Effector memory CD8-positive, alpha-beta T cell (primary cell): ENCODE results near the gene NSDHL.
"Not testable (repeated sequence)": the region's sequence is repeated elsewhere in the genome, so short reads cannot be mapped to it uniquely, and the experiment has no call there.

Experiments
- ATAC-seq: fragments of 150-1000 bp; cut with Tn5 transposase; replicated peaks from 2 replicates; pipeline ENCODE4 v1.10.0; 2021; ENCODE audit warnings: mild to moderate bottlenecking, moderate library complexity
- DNase-seq, 3 experiments: peaks; one replicate each; pipeline ENCODE4 v3.0.0; 2021
- H3K27ac Mint-ChIP-seq, 2 donors: one replicate each; pipeline ENCODE4 v1.8.0; 2022; ENCODE audit warnings: mild to moderate bottlenecking in 2 of 2, mixed read lengths in 2 of 2, moderate library complexity in 2 of 2
- H3K27me3 Mint-ChIP-seq, 2 donors: one replicate each; pipeline ENCODE4 v1.8.0; 2022; ENCODE audit warnings: mixed read lengths in 2 of 2
- H3K36me3 Mint-ChIP-seq: one replicate; pipeline ENCODE4 v1.8.0; 2022; ENCODE audit warnings: mild to moderate bottlenecking, moderate library complexity, mixed read lengths; ENCODE audit not compliant: insufficient read depth
- H3K4me1 Mint-ChIP-seq, 2 donors: one replicate each; pipeline ENCODE4 v1.8.0; 2022; ENCODE audit warnings: low read depth in 2 of 2, mixed read lengths in 2 of 2
- H3K4me3 Mint-ChIP-seq, 2 donors: one replicate each; pipeline ENCODE4 v1.8.0; 2022; ENCODE audit warnings: mild to moderate bottlenecking in 2 of 2, mixed read lengths in 2 of 2, moderate library complexity in 2 of 2
- H3K9me3 Mint-ChIP-seq, 2 donors: one replicate each; pipeline ENCODE4 v1.8.0; 2022; ENCODE audit warnings: mixed read lengths in 2 of 2
- total RNA-seq, 9 experiments: gene quantifications; one replicate each; lab custom pipeline; 2026; lab: John Stamatoyannopoulos, UW

NSDHL gene
- total RNA-seq, result 2.0 to 22.3 (median 10.4) reads per million in 9 experiments

DNA sequence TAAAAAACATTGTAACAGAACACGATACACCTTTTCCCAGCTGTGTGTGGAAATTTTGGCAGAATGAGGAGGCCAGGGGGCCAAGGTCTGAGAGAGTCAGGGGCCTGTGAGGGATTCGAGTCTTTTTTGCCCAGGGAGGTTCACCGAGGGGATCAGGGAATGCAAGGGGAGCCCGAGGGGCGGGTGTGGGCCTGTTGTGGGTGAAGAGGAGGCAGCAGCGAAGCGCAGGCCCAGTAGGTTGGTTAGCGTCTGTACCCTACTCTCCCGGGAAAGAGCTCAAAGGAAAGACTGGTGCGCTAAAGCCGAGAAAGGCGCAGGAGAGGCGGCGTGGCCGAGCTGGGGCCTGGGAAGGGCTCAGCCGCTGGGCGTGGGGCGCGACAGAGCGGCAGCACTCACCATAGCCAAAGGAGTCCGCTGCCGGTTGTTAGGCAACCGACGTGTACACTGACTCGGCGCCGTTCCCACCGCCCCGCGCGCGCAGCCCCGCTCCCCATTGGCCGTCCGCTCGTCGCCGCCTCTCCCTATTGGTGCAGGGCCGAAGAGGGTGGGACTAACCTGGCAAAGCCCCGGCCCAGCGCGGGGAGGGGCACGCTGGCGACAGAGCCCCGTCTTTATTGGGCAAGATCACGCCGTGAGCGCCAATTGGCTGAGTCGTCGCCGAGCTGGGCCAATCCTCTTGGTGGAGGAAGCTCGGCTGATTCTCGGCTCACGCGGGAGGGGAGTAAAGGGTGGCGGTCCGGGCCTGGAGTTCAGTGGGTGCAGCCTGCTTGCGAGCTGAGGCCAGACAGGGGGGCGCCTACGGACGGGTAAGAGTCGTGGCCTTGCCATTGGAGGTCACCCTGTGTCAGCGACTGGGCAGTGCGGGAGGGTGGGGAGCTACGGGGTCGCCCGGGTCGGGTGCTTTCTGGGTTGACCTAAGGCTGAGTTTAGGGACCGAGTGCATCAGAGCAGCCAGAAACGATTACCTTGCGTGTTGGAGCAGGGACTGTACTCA is at the start of gene NSDHL, which contains the start of gene CETN2:
Gene NSDHL, plus strand, starts transcription at position 752 of the 994 bp plus-strand sequence. CDS start 15,262 bp downstream, outside the sequence.
Gene CETN2, minus strand, starts transcription at position 446 of the 994 bp plus-strand sequence. Its CDS starts 47 bp downstream, at position 399.
- Mint-ChIP-seq H3K9me3 (no peaks in the 10 kb centered on the region), H3K4me3 (peak within 1 kb of the TSS; percentile 90), H3K36me3 (peaks cover 7% of the 10 kb centered on the region), H3K27me3 (no peaks in the 10 kb centered on the region), H3K27ac (peak within 1 kb of the TSS; percentile 97 to 98), H3K4me1 (peaks cover 12 to 21% of the 10 kb centered on the region in 2 donors)
- peak; percentile 91 for DNase-seq
- ATAC-seq, result peak; percentile 94

DNA sequence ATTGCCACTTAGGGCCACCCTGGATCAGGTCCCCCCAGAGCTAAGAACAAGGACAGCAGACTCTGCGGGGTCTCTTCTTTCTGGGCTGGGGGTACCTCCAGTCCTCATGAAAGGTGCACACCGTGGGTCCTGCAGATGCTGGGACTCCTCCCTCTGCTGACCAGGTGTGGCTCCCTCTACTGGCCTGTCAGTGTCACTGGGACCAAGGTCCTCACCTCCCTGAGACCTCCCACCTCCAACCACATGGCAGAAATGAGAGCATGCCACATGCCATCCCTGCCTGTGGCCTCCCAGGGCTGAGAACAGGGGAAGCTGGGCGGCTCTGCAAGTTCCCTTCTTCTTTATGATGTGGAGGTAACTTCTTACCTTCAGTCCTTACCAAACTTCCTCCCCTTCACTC is 43.8 kb upstream of the NSDHL start:
- ATAC-seq, H3K4me3 Mint-ChIP-seq, DNase-seq: not testable (repeated sequence)

DNA sequence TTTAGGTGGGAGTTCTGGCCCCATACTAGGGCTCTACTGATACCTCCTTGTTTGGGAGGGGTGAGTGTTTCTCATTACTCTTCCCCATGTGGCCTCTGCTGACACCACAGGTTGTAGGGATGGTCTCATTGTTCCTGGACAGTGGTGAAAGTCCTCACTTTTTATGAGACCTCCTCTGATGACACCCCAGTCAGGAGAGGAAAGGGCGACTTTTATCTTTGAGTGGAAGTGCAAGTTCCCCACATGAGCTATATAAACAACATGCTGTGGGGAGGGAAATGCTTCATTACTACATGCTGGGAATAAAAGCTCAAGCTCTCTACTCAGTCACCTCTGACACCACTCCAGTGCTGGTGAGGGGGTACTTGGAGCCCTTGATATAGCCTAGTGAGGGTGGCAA is 31.9 kb upstream of the NSDHL start:
- Mint-ChIP-seq H3K4me1 (no peaks in the 10 kb centered on the region), H3K27me3 (peaks cover 9 to 18% of the 10 kb centered on the region in 2 donors), H3K36me3 (no peaks in the 10 kb centered on the region), H3K4me3 (no peak overlapping the region), H3K9me3 (no peaks in the 10 kb centered on the region), H3K27ac (no peak overlapping the region)
- ATAC-seq (no peak), DNase-seq (no peak)

More for the DNA sequence above, 43.8 kb upstream of the NSDHL start:
- H3K9me3 Mint-ChIP-seq, H3K27ac Mint-ChIP-seq, H3K36me3 Mint-ChIP-seq, H3K4me1 Mint-ChIP-seq, H3K27me3 Mint-ChIP-seq: not testable (repeated sequence)

DNA sequence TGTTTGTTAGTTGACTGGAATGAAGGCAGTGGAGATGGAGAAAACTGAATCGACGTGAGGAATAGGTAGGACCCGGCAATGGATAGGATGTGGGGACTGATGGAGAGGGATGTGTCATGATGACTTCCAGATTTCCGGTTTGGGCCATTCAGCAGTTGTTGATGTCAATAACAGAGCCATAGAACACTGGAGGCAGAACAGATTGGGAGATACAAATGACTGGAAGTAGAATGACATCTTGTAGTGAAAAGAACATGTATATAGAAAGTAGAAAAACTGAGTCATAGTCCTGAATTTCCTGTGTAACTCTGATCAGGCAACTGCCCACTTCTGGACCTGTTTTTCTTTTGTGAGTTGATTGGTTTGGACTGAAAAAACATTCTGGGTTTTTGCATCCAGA is 24.8 kb upstream of the NSDHL start:
- Mint-ChIP-seq H3K4me1 (no peaks in the 10 kb centered on the region), H3K27me3 (peaks cover 32 to 57% of the 10 kb centered on the region in 2 donors), H3K9me3 (no peaks in the 10 kb centered on the region), H3K36me3 (no peaks in the 10 kb centered on the region), H3K4me3 (no peak overlapping the region), H3K27ac (peak overlapping the region in 1 of 2 donors; percentile 85)
- ATAC-seq, result no peak
- no peak for DNase-seq

DNA sequence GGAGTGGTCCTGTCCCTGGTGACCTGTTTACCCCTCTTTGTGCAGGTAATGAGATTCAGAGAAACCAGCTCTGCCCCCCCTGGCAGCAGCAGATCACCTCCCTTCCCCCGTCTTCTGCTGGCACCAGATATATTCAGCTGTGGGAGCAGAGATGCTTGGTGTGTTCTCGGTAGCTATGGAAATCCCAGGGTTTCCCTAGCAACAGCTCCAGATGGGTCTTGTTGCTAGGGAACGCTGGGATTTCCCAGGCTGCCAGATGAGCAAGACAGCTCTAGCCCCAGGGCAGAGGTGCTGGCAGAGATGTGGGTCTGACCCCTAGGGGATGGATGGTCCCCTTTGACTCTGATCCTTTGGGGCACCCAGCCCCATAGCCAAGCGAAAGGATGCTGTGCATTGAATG is 20.5 kb upstream of the NSDHL start:
- no peak for ATAC-seq
- Mint-ChIP-seq H3K27me3 (peaks cover 24 to 34% of the 10 kb centered on the region in 2 donors), H3K4me3 (no peak overlapping the region), H3K4me1 (no peaks in the 10 kb centered on the region), H3K9me3 (no peaks in the 10 kb centered on the region), H3K36me3 (no peaks in the 10 kb centered on the region), H3K27ac (no peak overlapping the region)
- DNase-seq, result no peak

DNA sequence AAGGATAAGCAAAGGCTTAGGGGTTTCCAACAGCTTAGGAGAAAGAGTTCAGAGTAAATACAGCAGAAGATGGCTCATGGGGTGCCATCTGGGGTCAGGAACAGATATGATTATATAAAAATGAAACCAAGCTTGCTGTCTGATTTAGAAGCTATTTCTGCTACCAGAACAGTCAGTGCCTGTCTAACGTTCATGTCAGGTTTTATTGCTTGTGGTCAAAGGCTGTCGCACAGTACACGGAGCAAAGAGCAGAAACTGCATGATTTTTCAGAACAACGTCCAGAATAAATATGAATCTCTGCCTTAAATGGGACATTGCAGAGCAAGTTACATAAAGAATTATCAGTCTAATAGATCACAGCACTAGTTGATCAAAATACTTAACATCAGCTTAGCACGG is 17.7 kb upstream of the NSDHL start:
- DNase-seq (no peak), ATAC-seq (no peak)
- Mint-ChIP-seq H3K36me3 (no peaks in the 10 kb centered on the region), H3K4me1 (no peaks in the 10 kb centered on the region), H3K27ac (peak overlapping the region in 1 of 2 donors; percentile 46), H3K4me3 (no peak overlapping the region), H3K9me3 (no peaks in the 10 kb centered on the region), H3K27me3 (peaks cover 18 to 21% of the 10 kb centered on the region in 2 donors)

DNA sequence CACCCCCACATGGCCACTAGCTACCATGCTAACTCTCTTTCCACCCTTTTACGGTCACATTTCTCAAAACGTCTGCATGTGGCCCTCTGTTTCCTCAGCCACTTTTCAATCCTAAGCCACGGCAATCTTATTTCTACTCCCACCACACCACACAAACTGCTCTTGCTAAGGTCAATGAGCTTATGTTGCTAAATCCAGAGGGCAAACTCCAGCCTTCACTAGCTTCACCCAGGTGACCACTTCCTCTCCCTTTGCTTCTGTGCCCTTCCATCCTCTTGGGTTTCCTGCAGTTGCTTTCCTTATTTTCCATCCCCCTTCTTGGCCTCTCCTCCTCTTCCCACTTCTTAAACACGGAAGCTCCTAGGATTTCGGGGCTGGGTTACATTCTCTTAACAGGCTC is 16.8 kb upstream of the NSDHL start:
- Mint-ChIP-seq H3K9me3 (no peaks in the 10 kb centered on the region), H3K4me3 (no peak overlapping the region), H3K4me1 (no peaks in the 10 kb centered on the region), H3K27me3 (peaks cover 10 to 12% of the 10 kb centered on the region in 2 donors), H3K36me3 (no peaks in the 10 kb centered on the region), H3K27ac (no peak overlapping the region)
- ATAC-seq (no peak), DNase-seq (no peak)

DNA sequence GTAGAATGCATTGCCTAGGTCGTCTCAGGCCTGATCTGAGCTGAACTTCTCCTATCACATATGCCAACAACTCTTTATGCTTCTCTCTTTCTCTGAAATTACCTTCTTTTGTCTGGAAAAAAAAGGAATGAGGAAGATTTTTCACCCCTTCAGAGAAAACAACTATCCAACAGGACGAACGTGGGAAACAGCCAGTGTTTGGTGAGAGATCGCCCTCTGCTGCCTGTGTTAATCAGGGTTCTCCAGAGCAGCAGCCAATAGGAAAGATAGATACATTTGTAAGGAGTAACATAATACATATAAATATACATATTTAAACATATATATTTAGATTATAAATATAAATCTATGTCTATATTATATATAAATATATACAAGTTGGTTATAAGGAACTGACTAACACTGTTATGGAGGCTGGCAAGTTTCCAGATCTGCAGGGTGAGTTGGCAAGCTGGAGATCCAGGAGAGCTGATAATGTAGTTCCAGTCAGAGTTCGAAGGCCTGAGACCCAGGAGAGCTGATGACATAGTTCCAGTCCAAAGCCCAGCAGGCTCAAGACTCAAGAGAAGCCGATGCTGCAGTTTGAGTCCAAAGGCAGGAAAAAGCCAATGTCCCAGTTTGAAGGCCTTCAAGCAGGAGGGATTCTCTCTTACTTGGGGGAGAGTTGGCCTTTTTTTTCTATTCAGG is 13.6 kb upstream of the NSDHL start:
- Mint-ChIP-seq H3K27ac (no peak overlapping the region), H3K9me3 (no peaks in the 10 kb centered on the region), H3K4me1 (no peaks in the 10 kb centered on the region), H3K27me3 (peaks cover 11 to 14% of the 10 kb centered on the region in 2 donors), H3K4me3 (no peak overlapping the region), H3K36me3 (no peaks in the 10 kb centered on the region)
- ATAC-seq (no peak), DNase-seq (no peak)

DNA sequence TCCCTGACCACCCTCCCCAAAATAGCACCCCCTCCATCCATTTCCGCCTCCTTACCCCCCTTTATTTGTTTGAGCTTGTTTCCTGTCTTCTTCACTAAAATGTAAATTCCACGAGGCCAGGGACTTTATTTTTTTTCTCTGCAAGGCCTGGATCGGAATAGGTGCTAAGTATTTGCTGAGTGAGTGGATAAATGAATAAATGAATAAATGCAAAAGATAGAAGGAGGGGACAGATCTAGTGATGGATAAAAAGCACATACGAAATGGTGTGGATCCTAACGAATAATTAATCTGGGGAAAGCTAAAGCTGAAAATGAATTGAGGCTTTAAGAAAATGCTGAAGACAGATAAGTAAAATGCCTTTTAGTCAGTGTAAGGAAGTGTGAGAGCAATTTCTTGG is 12.5 kb upstream of the NSDHL start:
- Mint-ChIP-seq H3K4me3 (no peak overlapping the region), H3K27me3 (peaks cover 11 to 15% of the 10 kb centered on the region in 2 donors), H3K4me1 (no peaks in the 10 kb centered on the region), H3K9me3 (no peaks in the 10 kb centered on the region), H3K27ac (no peak overlapping the region), H3K36me3 (no peaks in the 10 kb centered on the region)
- DNase-seq, result no peak
- no peak for ATAC-seq

DNA sequence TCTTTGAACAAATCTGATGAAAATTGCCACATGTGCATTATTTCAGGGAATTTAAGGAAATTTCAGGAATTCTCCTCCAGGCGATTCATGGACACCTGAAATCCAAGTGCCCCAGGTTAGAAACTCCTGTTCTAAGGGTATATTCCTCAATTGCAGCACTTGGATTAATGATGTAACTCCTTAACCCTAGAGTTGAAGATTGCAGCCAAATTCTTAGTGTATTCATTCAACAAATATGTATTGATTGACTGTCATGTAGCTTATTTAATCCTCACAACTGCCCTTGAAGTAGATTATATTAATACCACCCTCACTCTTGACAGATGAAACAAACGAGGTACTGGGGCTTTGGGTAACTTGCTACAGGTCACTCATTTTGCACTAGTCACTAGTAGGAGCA is 11.6 kb upstream of the NSDHL start:
- Mint-ChIP-seq H3K27ac (no peak overlapping the region), H3K9me3 (no peaks in the 10 kb centered on the region), H3K4me1 (no peaks in the 10 kb centered on the region), H3K4me3 (no peak overlapping the region), H3K36me3 (no peaks in the 10 kb centered on the region), H3K27me3 (peaks cover 11 to 15% of the 10 kb centered on the region in 2 donors)
- ATAC-seq (no peak), DNase-seq (no peak)

DNA sequence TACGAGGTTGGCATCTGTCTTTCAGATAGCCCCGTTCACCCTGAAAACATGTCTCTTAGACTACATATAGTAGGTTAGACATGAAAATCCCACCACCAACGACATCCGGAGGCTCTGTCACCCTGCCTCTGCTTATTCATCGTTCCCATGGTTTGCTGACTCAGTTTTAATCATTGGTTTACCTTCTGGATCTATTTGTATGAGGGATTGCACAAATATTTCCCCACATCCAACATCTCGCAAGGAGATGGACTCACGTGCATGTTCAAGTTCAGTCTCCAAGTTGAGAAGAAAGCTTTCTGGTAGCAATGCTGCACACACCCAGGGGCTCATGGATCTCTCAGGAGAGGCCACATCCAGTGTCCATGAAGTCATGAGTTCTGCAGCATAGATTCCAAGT is 11.1 kb upstream of the NSDHL start:
- Mint-ChIP-seq H3K27ac (no peak overlapping the region), H3K36me3 (no peaks in the 10 kb centered on the region), H3K4me1 (no peaks in the 10 kb centered on the region), H3K27me3 (peaks cover 11 to 15% of the 10 kb centered on the region in 2 donors), H3K9me3 (no peaks in the 10 kb centered on the region), H3K4me3 (no peak overlapping the region)
- no peak for ATAC-seq
- no peak for DNase-seq

DNA sequence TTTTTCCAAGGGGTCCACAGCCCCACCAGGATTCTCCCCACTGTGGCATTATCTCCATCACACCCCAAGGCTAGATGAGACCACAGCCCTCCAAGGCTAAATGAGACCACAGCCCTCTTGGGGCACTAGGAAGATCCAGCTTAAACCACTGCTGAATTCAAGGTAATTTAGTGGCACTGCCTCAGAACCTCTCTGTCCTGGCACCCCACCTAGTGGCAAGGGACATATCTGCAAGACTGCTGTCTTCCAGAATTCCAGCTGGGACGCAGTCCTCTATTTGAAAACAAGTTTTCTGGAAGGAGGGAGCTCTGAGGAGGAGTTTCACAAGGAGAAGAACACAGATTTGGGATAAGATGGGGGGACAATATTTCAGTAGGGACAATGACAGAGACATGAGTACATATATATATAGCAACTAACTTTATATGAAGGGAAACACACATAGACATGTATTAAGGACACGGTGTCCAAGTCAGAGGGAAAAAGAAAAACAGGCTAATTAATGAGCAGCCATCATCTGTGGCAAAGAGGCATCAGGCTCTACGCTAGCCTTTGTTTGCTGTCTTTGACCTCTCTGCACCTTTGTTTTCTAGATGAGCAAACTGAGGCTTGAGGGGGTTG is 9.6 kb upstream of the NSDHL start:
- Mint-ChIP-seq H3K9me3 (no peaks in the 10 kb centered on the region), H3K27me3 (peaks cover 11 to 15% of the 10 kb centered on the region in 2 donors), H3K4me3 (no peak overlapping the region), H3K27ac (no peak overlapping the region), H3K36me3 (no peaks in the 10 kb centered on the region), H3K4me1 (no peaks in the 10 kb centered on the region)
- no peak for DNase-seq
- no peak for ATAC-seq

DNA sequence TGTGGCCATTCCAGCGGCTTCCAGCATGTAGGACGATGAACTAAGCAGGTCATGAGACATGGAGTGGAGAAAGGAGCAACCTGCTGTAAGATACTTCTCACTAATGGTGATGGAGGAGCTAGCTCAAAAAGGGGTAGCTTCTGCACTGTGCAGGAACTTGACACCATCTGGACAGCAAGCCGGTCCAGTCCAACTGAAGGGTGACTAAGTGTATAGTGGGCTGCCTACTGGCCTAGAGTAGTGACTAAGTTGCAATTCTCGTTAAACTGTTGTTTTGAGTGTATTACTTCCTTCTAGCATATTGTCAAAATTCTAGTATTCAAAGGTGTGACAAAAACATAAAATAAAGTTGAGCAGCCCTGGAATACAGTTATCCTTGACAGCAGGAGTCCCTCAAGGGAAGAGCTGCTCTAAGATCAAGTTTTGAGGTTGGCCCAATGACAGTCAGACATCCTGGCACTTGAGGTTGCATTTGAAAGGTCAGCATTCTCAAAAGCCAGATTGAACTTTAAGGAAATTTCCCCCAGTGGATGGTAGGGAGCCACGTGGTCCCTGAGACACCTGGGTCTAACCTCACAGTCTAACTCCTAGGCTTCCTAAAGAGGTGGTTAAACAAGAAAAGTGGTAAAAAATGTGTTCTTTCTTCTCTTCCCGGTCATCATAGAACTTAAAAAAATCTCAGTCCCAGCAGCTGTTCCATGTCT is 8.3 kb upstream of the NSDHL start:
- no peaks in the 10 kb centered on the region for H3K36me3 Mint-ChIP-seq
- ATAC-seq (no peak), DNase-seq (no peak)
- H3K4me1 Mint-ChIP-seq, result no peaks in the 10 kb centered on the region
- H3K27me3 Mint-ChIP-seq, result peaks cover 11 to 15% of the 10 kb centered on the region in 2 donors
- no peak overlapping the region for H3K27ac Mint-ChIP-seq
- H3K9me3 Mint-ChIP-seq, result no peaks in the 10 kb centered on the region
- H3K4me3 Mint-ChIP-seq, result no peak overlapping the region
